ENCODE measurements around the gene MDH2.

DNA sequence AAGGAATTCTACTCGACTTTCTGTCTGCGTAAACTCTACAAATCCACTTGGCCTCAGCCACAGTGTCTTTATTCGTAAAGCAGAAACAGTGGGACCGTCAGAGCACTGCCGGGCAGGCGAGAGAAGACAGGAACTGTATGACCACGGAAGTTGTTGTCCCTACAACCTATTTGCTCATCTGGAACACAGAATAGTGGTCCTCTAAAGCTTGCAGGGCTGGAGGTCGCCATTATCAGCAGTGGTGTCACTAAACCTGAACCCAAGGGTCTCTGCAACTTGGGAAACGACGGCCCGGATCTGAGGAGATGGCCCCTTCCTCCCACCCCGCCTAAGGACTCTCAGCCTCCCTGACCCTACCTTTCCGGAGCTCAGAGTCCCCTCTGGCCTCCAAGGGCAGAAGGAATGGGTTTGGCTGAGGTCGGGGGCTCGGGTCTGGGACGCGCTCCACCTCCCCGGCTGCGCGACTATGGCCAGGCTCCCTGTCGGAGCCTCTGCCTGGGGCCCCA lies 548 bp upstream of the MDH2 start:
- TF ChIP-seq, protein P1, sequence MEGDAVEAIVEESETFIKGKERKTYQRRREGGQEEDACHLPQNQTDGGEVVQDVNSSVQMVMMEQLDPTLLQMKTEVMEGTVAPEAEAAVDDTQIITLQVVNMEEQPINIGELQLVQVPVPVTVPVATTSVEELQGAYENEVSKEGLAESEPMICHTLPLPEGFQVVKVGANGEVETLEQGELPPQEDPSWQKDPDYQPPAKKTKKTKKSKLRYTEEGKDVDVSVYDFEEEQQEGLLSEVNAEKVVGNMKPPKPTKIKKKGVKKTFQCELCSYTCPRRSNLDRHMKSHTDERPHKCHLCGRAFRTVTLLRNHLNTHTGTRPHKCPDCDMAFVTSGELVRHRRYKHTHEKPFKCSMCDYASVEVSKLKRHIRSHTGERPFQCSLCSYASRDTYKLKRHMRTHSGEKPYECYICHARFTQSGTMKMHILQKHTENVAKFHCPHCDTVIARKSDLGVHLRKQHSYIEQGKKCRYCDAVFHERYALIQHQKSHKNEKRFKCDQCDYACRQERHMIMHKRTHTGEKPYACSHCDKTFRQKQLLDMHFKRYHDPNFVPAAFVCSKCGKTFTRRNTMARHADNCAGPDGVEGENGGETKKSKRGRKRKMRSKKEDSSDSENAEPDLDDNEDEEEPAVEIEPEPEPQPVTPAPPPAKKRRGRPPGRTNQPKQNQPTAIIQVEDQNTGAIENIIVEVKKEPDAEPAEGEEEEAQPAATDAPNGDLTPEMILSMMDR (IDR thresholded peaks at IDR 0.05) = no peak
- no peak for TF ChIP-seq POLR2A (IDR thresholded peaks at IDR 0.05)

Measured in esophagus squamous epithelium (tissue), 4 donors.